ENCODE measurements around the gene EFNA2.

EFNA2 gene

DNA sequence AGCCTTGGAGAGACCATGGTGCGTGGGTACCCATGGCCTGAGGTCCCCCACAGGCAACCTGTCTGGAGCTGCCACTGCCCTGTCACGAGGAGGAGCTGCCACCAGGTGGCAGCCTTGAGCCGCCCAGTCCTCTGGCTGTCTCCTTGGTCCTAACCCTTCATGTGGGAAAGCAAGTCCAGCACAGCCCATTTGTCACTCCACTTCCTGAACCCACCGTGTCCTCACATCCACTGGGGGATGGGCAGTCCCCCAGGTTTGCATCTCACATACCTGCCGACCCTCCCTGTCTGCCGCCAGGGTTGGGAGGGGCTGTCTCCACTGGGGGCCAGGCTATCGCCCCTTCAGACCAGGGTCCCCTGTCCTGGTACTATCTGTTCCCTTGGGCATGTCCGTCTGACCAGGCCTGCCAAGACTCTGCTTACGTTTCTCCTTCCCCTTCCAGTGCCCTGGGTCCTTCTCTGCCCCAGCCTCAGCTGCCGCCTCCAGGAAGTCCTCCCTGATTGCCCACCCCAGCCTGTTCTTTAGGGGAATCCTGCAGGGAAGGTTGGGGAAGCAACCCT lies 5.8 kb upstream of the EFNA2 start:
- peak; percentile 82 for DNase-seq (ENCODE audit: low read depth)
- no peak overlapping the region for H3K4me3 ChIP-seq (ENCODE audit: low read length)
- TF ChIP-seq, protein P1, sequence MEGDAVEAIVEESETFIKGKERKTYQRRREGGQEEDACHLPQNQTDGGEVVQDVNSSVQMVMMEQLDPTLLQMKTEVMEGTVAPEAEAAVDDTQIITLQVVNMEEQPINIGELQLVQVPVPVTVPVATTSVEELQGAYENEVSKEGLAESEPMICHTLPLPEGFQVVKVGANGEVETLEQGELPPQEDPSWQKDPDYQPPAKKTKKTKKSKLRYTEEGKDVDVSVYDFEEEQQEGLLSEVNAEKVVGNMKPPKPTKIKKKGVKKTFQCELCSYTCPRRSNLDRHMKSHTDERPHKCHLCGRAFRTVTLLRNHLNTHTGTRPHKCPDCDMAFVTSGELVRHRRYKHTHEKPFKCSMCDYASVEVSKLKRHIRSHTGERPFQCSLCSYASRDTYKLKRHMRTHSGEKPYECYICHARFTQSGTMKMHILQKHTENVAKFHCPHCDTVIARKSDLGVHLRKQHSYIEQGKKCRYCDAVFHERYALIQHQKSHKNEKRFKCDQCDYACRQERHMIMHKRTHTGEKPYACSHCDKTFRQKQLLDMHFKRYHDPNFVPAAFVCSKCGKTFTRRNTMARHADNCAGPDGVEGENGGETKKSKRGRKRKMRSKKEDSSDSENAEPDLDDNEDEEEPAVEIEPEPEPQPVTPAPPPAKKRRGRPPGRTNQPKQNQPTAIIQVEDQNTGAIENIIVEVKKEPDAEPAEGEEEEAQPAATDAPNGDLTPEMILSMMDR (IDR thresholded peaks at IDR 0.05; ENCODE audit: insufficient read depth, low read depth, low read length, missing control alignments), result peak; percentile 98

DNA sequence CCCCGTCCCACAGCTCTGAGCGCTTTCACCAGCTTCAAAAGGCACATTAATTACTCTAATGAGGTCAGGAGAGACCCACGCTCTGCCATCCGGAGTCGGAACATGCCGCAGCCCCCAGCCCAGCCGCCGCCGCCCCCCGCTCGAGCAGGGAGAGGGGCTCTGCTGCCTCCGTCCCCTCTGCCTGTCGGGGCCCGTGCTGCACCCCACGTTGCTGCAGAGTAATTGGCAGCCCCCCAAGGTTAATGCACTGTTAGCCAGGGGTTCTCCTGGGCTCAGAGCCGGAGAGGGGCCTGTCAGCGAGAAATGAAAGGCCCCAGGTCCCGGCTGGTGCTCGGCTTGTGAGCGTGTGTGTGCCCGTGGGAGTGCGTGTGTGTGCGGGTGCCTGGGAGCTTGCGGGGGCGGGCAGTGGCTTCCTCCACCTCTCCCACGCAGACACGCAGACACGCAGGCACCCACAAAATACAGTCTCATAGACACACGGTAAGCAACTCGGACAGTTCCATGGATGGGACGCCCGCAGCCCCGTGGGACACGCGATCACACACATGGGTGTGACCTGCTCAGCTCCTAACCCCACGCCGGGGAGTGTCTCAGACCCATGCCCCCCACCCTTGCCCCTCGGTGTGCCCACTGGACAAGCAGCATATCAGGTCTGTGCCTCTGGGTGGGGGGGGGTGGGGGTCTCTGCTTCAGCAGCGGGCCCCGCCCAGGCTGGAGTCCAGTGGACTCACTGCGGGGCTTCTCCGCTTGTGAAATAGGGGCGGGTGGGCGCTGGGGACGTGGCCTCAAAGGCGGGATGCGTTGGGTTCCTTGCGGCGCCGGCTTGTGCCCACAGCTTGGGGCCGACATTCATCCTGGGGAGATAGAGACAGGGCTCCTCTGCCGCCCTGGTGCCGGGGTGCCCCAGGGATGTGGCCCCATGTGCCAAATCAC lies 4.8 kb upstream of the EFNA2 start:
- no peak for DNase-seq (ENCODE audit: low read depth)
- H3K4me3 ChIP-seq (ENCODE audit: low read length), result no peak overlapping the region
- TF ChIP-seq, protein P1 (IDR thresholded peaks at IDR 0.05; ENCODE audit: insufficient read depth, low read depth, low read length, missing control alignments), result no peak

DNA sequence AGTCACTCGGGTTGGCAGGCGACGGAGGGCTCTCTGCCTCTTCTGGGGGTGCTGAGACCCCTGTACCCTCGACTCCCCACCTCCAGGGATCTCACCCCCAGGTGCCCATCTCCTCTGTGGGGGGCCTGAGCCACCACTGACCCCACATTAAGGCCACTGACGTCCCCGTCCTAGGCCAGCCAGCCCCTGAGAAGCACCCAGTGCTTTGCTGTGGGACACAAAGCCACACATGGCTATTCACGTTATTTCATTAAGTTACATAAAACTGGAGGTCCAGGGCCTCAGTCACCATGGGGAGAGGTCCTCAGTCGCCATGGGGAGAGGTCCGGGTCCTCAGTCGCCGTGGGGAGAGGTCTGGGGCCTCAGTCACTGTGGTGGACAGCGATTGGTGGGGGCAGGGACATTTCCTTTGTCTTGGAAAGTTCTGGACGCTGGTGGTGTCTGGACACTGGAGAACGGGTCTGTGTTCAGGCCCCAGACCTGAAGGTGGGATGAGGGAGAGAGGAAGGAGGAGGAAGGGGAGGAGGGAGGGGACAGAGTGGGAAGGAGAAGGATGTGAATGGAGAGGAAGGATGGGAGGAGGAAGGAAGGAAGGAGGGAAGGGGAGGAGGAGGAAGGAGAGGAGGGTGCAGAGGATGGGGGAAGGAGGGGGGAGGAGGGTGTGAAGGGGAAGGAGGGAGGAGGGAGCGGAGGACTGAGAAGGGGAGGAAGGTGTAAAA lies 3.9 kb upstream of the EFNA2 start:
- TF ChIP-seq, protein P1 (IDR thresholded peaks at IDR 0.05; ENCODE audit: insufficient read depth, low read depth, low read length, missing control alignments), result no peak
- H3K4me3 ChIP-seq (ENCODE audit: low read length), result no peak overlapping the region
- DNase-seq (ENCODE audit: low read depth), result no peak

DNA sequence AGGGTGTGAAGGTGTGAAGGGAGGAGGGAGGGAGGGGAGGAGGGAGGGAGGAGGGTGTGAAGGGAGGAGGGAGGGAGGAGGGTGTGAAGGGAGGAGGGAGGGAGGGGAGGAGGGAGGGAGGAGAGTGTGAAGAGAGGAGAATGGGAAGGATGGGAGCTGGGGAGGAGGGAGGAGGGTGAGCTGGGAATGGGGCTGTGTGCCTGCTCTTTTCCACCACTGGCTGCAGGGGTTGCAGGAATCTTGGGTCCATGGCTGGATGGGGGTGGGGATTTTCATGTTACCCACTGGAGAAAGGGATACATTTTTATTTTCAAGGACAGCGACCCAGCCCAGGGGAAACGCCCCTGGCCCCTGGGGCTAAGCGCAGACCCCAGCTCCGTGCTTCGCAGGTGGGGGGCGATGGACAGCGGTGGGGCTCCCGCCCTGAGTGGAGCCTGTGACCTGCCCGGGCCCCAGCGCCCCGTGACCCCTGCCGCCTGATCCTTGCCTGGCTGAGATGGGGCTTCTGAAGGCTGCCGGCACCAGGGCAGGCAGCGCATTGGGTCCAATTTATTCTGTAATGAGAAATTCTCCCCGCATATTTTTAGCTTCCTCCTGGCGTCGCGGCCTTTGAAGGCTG lies 3.0 kb upstream of the EFNA2 start:
- TF ChIP-seq, protein P1 (IDR thresholded peaks at IDR 0.05; ENCODE audit: insufficient read depth, low read depth, low read length, missing control alignments), result no peak
- DNase-seq (ENCODE audit: low read depth), result no peak
- H3K4me3 ChIP-seq (ENCODE audit: low read length), result no peak overlapping the region

DNA sequence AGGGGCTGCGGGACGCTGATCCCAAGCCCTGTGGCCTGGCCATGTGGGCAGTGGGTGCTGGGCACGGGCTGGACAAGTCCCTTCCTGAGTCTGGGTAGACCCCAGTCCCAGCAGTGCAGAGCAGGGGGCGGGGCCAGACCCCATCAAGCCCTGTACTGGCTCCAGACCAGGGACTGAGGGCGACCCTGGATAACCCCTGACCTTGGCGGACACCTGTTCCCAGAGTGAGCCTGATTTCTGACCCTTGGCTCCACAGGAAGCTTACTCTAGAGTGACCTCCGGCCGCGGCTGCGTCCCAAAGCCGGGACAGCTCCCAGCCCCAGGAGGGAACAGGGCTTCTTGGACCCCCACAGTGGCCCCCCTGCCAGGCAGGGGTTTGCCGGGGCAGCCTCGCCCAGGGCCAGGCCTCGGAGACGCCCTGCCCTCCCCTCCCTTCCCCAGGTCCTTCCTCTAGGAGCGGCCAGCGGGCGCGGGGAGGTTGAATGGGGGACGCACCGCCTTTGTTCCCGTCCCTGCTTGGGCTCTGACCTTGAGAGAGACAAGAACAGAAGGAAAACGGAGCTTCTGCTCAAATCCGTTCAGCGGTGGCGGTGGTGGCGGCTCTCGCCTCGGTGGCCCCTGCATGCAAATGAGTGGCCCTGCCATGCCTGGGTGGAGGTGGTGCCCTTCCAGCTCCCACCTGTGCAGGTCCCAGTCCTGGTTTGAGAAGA lies 2.3 kb upstream of the EFNA2 start:
- no peak for DNase-seq (ENCODE audit: low read depth)
- TF ChIP-seq, protein P1 (IDR thresholded peaks at IDR 0.05; ENCODE audit: insufficient read depth, low read depth, low read length, missing control alignments), result no peak
- no peak overlapping the region for H3K4me3 ChIP-seq (ENCODE audit: low read length)

DNA sequence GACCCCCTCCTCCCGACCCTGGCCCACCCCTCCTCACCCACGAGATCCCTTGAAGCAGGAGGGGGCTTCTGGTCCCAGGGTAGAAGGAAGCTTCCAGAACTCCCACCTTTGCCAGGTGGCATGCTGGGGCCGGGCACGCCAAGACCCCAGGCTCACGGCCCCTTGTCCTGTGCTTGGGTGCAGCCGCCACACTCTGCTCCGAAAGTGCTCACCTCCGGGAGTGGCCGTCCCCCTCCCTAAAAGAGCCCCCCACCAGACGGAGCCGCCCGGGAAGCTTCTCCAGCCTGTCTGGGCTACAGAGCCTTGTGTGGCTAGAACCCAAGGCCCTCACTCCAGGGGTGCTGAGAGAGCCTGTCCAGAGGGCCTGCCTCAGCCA lies 1.8 kb upstream of the EFNA2 start:
- DNase-seq (ENCODE audit: low read depth), result no peak

More for the DNA sequence above, 1.8 kb upstream of the EFNA2 start:
- H3K4me3 ChIP-seq (ENCODE audit: low read length), result no peak overlapping the region
- TF ChIP-seq, protein P1 (IDR thresholded peaks at IDR 0.05; ENCODE audit: insufficient read depth, low read depth, low read length, missing control alignments), result no peak
